ENCODE measurements around the gene MTA2.
A peak's percentile ranks its signal among the peaks of the same experiment; 100 is the strongest.

MTA2 gene

DNA sequence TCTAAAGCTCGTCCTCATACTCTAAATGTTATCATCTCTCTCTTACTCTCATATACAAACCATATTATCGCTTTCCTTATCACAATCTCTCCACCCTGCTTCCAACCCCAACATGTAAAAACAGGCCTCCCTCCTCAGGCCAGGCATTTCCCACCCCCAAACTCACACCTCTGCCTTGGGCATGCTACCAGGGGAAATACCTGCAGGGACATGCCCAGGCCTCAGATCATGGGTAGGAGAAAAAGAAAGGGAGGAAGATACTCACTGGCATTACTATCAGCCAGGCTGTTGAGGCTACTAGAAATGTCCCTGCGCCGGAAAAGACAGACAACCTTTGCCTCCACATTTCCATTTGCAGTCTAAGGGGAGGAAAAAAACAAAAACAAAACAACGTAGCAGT is 1.8 kb downstream of the MTA2 start:
- Histone ChIP-seq H3K36me3 (ENCODE audit: insufficient read depth, insufficient read length, low read length) (peaks cover 59% of the 10 kb centered on the region), H3K9me3 (ENCODE audit: insufficient read depth, low read length) (no peaks in the 10 kb centered on the region), H3K4me1 (ENCODE audit: insufficient read depth, insufficient read length) (peaks cover 12% of the 10 kb centered on the region)

DNA sequence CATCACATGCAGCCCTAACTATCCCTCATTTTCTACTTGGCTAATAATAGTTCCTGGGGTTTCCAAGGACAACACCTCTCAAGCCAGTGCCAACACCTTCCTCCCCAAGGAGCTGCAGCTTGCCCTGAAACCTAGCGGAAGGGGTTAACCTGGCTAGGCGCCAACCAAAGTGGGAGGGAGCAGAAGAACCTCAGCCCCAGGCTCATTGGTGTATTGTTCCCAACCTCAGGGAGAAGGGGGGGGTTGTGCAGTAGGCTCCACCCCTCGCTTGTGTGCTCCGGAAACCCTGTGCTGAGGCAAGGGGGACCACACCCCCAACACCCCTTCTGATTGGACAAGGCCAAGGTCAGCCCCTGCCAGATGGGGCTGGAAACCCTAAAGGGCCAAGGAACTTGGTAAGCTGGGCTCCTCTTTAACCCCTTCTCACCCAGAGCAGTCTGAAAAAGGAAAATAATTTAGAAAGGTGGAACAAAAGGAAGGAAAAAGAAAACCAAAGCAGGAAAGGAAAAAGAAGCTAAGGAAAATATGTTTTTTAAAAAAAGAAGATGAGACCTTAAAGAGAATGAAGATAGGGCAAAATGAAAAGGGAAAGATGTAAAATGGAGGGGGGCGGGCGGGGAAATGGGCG is 2.5 kb downstream of the MTA2 start:
- TF ChIP-seq SUZ12 (IDR thresholded peaks at IDR 0.05; ENCODE audit: extremely low read depth, insufficient read depth, insufficient read length) (no peak), ZNF274 (IDR thresholded peaks at IDR 0.05; ENCODE audit: low read depth, low read length) (no peak), YY1 (IDR thresholded peaks at IDR 0.05; ENCODE audit: insufficient read depth, insufficient read length) (no peak)
- Histone ChIP-seq H3K9ac (ENCODE audit: insufficient read length, low read depth) (no peak overlapping the region), H3K27me3 (ENCODE audit: insufficient read depth, insufficient read length) (peaks cover 2% of the 10 kb centered on the region), H3K36me3 (ENCODE audit: insufficient read depth, insufficient read length, low read length) (peaks cover 66% of the 10 kb centered on the region), H3K9me3 (ENCODE audit: insufficient read depth, low read length) (no peaks in the 10 kb centered on the region), H3K4me1 (ENCODE audit: insufficient read depth, insufficient read length) (peaks cover 10% of the 10 kb centered on the region), H3K4me3 (ENCODE audit: insufficient read length, low read depth) (no peak overlapping the region)
- DNase-seq (ENCODE audit: low read depth, low spot score): peak; percentile 90

More for the DNA sequence above, 1.8 kb downstream of the MTA2 start:
- H3K9ac ChIP-seq (ENCODE audit: insufficient read length, low read depth): peak overlapping the region; percentile 99
- no peak for DNase-seq (ENCODE audit: low read depth, low spot score)
- H3K27me3 ChIP-seq (ENCODE audit: insufficient read depth, insufficient read length): peaks cover 2% of the 10 kb centered on the region
- no peak for TF ChIP-seq YY1 (IDR thresholded peaks at IDR 0.05; ENCODE audit: insufficient read depth, insufficient read length)
- peak overlapping the region; percentile 95 for H3K4me3 ChIP-seq (ENCODE audit: insufficient read length, low read depth)

DNA sequence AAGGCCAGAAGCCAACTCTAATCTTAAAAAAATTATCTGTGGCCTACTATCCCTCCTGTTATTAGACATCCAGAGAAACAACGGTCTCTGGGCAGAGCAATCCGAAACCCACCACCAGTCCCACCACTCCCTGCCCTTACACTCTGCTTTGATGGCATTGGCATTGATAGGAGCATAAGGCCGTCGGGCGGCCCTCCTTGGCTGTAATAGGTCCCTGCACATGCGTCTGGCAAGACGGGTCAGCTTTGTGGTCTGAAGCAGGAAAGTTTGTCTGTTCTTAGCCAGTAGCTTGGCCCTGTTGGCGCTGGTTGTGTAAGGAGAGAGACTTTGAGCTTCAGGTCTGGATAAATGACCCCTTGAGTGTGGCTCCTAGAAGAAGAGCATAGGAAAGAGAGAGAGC is 6.5 kb downstream of the MTA2 start:
- H3K4me3 ChIP-seq (ENCODE audit: insufficient read length, low read depth): no peak overlapping the region
- peaks cover 75% of the 10 kb centered on the region for H3K36me3 ChIP-seq (ENCODE audit: insufficient read depth, insufficient read length, low read length)
- H3K4me1 ChIP-seq (ENCODE audit: insufficient read depth, insufficient read length): peaks cover 14% of the 10 kb centered on the region
- no peak for DNase-seq (ENCODE audit: low read depth, low spot score)
- H3K9me3 ChIP-seq (ENCODE audit: insufficient read depth, low read length): no peaks in the 10 kb centered on the region
- no peak overlapping the region for H3K9ac ChIP-seq (ENCODE audit: insufficient read length, low read depth)
- no peaks in the 10 kb centered on the region for H3K27me3 ChIP-seq (ENCODE audit: insufficient read depth, insufficient read length)
- no peak for TF ChIP-seq ZNF274 (IDR thresholded peaks at IDR 0.05; ENCODE audit: low read depth, low read length)

DNA sequence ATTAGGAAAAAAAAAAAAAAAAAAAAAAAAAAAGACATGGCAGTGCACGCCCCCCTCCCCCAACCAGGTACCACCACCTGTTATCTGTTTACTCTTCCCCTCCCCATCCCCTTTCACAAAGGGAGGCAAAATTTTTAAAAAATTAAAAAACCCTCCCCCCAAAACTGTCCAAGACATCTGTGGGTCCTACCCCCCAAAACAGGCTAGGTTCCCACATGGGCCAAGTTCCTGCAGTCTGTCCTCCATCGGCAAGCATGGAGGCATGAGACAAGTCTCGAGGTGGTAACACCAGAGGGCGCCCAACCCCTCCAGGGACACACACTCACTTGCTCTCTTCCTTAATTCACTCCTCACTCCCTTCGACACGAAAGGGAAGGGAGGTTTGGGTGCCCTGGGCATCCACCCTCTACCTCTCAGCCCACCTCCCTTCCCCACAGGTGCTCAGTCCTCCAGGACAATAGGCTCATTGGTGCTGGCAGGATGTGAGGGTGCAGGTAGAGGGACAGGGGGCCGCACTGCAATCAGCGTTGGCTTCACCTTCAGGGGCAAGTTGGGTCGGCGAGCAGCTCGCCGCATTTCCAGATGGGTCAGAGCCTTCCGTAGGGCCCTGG is 8.1 kb downstream of the MTA2 start:
- H3K27me3 ChIP-seq (ENCODE audit: insufficient read depth, insufficient read length): no peaks in the 10 kb centered on the region
- no peaks in the 10 kb centered on the region for H3K9me3 ChIP-seq (ENCODE audit: insufficient read depth, low read length)
- H3K9ac ChIP-seq (ENCODE audit: insufficient read length, low read depth): peak overlapping the region; percentile 51
- peaks cover 65% of the 10 kb centered on the region for H3K36me3 ChIP-seq (ENCODE audit: insufficient read depth, insufficient read length, low read length)
- no peak for TF ChIP-seq ZNF274 (IDR thresholded peaks at IDR 0.05; ENCODE audit: low read depth, low read length)
- TF ChIP-seq YY1 (IDR thresholded peaks at IDR 0.05; ENCODE audit: insufficient read depth, insufficient read length): no peak
- no peak for TF ChIP-seq SUZ12 (IDR thresholded peaks at IDR 0.05; ENCODE audit: extremely low read depth, insufficient read depth, insufficient read length)
- no peak overlapping the region for H3K4me3 ChIP-seq (ENCODE audit: insufficient read length, low read depth)
- H3K4me1 ChIP-seq (ENCODE audit: insufficient read depth, insufficient read length): peaks cover 14% of the 10 kb centered on the region
- peak; percentile 79 for DNase-seq (ENCODE audit: low read depth, low spot score)

DNA sequence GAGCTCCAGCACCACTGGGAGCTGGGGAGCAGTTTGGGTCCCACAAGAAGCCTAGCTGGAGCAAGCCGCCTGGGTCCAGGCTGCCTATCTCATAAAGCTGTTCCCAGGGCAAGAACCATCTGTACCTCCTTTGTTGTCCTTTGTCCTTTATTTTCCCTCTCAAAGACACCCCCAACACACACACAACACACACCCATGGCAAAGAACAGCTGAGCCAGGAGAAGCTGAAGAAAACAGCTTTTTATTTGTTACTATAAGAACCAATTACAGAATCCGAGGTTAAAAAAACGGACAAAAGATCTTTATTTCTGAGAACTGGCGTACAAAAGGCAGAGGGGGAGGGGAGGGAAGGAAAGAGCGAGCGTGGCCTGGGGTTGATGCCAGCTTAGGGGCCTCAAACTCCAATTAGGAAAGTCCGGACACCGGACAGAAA is 8.7 kb downstream of the MTA2 start:
- Histone ChIP-seq H3K9me3 (ENCODE audit: insufficient read depth, low read length) (no peaks in the 10 kb centered on the region), H3K4me1 (ENCODE audit: insufficient read depth, insufficient read length) (peaks cover 14% of the 10 kb centered on the region), H3K9ac (ENCODE audit: insufficient read length, low read depth) (no peak overlapping the region), H3K36me3 (ENCODE audit: insufficient read depth, insufficient read length, low read length) (peaks cover 65% of the 10 kb centered on the region), H3K27me3 (ENCODE audit: insufficient read depth, insufficient read length) (no peaks in the 10 kb centered on the region), H3K4me3 (ENCODE audit: insufficient read length, low read depth) (no peak overlapping the region)
- TF ChIP-seq ZNF274 (IDR thresholded peaks at IDR 0.05; ENCODE audit: low read depth, low read length) (no peak), SUZ12 (IDR thresholded peaks at IDR 0.05; ENCODE audit: extremely low read depth, insufficient read depth, insufficient read length) (no peak), YY1 (IDR thresholded peaks at IDR 0.05; ENCODE audit: insufficient read depth, insufficient read length) (no peak)
- no peak for DNase-seq (ENCODE audit: low read depth, low spot score)

DNA sequence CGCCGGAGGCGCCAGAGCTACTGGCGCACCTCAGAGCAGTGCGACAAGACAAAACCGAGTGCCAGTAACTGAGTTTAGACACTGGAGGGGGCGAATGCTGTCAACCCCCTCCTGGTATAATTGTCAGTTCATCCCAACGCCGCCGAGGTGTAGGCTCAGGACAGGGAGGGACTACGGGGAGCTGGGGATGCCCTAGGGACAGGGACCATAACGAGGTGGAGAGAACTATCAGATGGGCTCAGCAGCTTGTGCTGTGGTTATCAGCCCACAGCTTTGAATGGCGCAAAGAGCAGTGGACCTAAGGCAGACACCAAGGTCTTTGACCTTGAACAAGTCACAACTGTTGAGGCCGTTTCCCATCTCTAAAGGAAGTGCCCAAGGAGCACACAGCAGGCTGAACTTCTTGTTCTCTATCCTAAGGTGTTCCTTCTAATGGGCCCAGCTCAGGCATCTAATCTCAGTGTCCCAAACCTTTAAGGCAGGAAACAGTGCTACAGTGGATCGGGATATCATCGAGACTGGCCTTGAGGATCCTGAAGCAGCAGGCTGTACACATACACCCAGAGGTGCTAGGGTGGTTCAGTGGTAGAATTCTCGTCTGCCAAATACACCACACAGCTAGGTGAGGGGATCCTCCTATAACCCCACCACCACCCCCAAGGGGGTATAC is 9.4 kb downstream of the MTA2 start:
- no peak for DNase-seq (ENCODE audit: low read depth, low spot score)
- no peaks in the 10 kb centered on the region for H3K9me3 ChIP-seq (ENCODE audit: insufficient read depth, low read length)
- H3K27me3 ChIP-seq (ENCODE audit: insufficient read depth, insufficient read length): no peaks in the 10 kb centered on the region
- TF ChIP-seq ZNF274 (IDR thresholded peaks at IDR 0.05; ENCODE audit: low read depth, low read length) (no peak), SUZ12 (IDR thresholded peaks at IDR 0.05; ENCODE audit: extremely low read depth, insufficient read depth, insufficient read length) (no peak), YY1 (IDR thresholded peaks at IDR 0.05; ENCODE audit: insufficient read depth, insufficient read length) (no peak)
- peaks cover 65% of the 10 kb centered on the region for H3K36me3 ChIP-seq (ENCODE audit: insufficient read depth, insufficient read length, low read length)
- H3K4me1 ChIP-seq (ENCODE audit: insufficient read depth, insufficient read length): peaks cover 14% of the 10 kb centered on the region
- H3K4me3 ChIP-seq (ENCODE audit: insufficient read length, low read depth): peak overlapping the region; percentile 39
- H3K9ac ChIP-seq (ENCODE audit: insufficient read length, low read depth): peak overlapping the region; percentile 89

DNA sequence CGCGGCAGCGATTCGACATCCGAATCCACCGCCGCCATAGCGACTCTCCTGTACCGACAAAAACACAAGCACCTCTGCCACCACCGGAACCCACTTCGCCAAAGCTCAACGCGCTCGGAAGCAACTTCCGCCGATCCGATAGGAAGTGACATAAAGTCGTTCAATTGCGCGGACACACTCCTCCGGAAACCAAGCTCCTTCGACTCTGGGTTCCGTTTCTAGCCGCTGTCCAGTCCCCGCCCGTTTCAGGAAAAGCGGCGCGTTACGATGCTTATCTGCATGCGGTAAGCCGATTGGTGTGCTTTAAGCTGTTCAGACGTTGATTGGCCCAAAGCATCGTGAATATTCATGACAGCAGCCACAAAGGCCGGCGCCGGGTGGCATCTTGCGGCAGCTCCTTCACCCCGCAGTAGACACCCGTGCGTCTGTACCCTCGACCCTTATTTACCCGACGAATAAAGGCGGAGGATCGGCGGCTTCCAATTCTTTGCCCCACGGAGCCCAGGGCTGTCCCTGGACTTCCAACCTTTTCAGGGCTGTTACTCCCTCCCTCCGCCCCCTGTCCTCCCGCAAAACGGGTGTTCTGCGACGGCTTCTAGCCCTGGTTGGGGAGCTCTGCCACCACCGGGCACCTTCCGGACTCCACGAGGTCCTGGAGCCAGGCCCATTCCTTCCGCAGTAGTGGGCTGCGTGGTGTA is 10.1 kb downstream of the MTA2 start, which contains the start of gene TUT1:
Gene TUT1, minus strand, starts transcription at position 76 of the 698 bp plus-strand sequence. Its CDS starts 38 bp downstream, at position 38.
- no peaks in the 10 kb centered on the region for H3K27me3 ChIP-seq (ENCODE audit: insufficient read depth, insufficient read length)
- peak; percentile 99 for DNase-seq (ENCODE audit: low read depth, low spot score)
- TF ChIP-seq SUZ12 (IDR thresholded peaks at IDR 0.05; ENCODE audit: extremely low read depth, insufficient read depth, insufficient read length) (no peak), YY1 (IDR thresholded peaks at IDR 0.05; ENCODE audit: insufficient read depth, insufficient read length) (peak; percentile 45)
- H3K4me1 ChIP-seq (ENCODE audit: insufficient read depth, insufficient read length): peaks cover 14% of the 10 kb centered on the region
- peaks cover 61% of the 10 kb centered on the region for H3K36me3 ChIP-seq (ENCODE audit: insufficient read depth, insufficient read length, low read length)
- H3K9me3 ChIP-seq (ENCODE audit: insufficient read depth, low read length): no peaks in the 10 kb centered on the region
- peak within 1 kb of the TSS; percentile 77 for H3K4me3 ChIP-seq (ENCODE audit: insufficient read length, low read depth)
- H3K9ac ChIP-seq (ENCODE audit: insufficient read length, low read depth): peak within 1 kb of the TSS; percentile 89

Data from NT2/D1 (cell line).